ENCODE results near the gene NEURL1B. TPM values are rescaled to one million over a fixed set of nuclear protein-coding genes. Genes with fewer than 3 reads are reported as not detected.

Gene NEURL1B
- total and polyA plus RNA-seq, 10 of the 15 experiments (the other 5 are each of a cell fraction or from before 2014, with no cell fraction given) = 0.04 to 0.28 (median 0.05) TPM; not detected in 4

DNA sequence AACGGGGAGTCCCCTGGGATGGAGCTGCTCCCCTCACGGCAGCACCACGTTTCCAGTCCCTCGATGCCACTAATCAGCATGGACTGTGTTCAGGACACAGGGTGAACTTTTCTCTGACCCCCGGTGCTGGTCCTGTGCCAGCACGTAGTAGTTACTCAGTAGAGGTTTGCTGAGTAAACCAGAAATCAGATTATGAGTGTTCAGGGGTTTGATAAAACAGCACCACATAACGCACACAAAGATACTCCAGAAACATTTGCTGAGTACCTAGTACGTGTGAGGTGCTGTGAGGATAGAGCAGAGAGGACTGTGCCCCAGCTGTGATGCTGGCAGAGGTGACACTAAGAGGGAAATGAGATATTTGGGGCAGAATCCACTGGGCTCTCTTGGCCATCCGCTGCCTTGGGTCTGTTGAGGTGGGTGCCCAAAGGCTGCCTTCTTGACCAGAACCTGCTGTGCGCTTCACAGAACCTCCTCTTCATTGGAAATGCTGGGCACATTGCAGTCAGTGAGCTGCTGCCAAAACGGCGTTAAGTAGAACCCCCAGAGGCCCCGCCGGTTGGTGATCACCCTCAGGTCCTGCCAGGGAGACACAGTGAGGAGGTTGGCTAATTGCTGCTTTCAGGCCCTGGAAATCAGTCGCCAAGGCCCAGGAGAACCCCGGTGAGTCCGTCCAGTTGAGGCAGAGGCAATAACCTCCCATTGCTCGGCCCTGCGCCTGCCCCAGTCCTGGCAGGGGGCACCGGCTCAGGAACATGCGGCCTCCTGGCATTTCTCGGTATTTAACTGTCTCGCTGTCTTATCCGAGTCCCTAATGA, 49.4 kb downstream of the NEURL1B start (continued):
- TF ChIP-seq ZNF217 (IDR thresholded peaks at IDR 0.05) = no peak
- TF ChIP-seq, protein P1, sequence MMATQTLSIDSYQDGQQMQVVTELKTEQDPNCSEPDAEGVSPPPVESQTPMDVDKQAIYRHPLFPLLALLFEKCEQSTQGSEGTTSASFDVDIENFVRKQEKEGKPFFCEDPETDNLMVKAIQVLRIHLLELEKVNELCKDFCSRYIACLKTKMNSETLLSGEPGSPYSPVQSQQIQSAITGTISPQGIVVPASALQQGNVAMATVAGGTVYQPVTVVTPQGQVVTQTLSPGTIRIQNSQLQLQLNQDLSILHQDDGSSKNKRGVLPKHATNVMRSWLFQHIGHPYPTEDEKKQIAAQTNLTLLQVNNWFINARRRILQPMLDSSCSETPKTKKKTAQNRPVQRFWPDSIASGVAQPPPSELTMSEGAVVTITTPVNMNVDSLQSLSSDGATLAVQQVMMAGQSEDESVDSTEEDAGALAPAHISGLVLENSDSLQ (IDR thresholded peaks at IDR 0.05) = no peak
- TF ChIP-seq MEF2A (IDR thresholded peaks at IDR 0.05; ENCODE audit: insufficient read depth, low read depth, low read length) = 0 out of 2 replicates have a peak, but pooled peaks have one; percentile 19
- no peak for TF ChIP-seq FOS (IDR thresholded peaks at IDR 0.05; ENCODE audit: borderline replicate concordance, extremely low read depth, insufficient read length)
- peak; percentile 71; the same call in 1 of the 2 replicates for TF ChIP-seq EED (IDR thresholded peaks at IDR 0.05; ENCODE audit: low read depth)
- no peak for TF ChIP-seq ASH2L (IDR thresholded peaks at IDR 0.05; ENCODE audit: borderline replicate concordance, low read depth)
- no peak for TF ChIP-seq BACH1 (IDR thresholded peaks at IDR 0.05; ENCODE audit: borderline replicate concordance)
- TF ChIP-seq MTA2 (IDR thresholded peaks at IDR 0.05; ENCODE audit: low read depth) = no peak
- TF ChIP-seq MXI1 (IDR thresholded peaks at IDR 0.05; ENCODE audit: low read depth, low read length) = no peak
- TF ChIP-seq SPI1 (IDR thresholded peaks at IDR 0.05; ENCODE audit: borderline replicate concordance, insufficient read depth, low read depth, low read length) = no peak
- peak; percentile 88 for TF ChIP-seq RUNX3 (IDR thresholded peaks at IDR 0.05; ENCODE audit: low read length)
- TF ChIP-seq, protein P2, sequence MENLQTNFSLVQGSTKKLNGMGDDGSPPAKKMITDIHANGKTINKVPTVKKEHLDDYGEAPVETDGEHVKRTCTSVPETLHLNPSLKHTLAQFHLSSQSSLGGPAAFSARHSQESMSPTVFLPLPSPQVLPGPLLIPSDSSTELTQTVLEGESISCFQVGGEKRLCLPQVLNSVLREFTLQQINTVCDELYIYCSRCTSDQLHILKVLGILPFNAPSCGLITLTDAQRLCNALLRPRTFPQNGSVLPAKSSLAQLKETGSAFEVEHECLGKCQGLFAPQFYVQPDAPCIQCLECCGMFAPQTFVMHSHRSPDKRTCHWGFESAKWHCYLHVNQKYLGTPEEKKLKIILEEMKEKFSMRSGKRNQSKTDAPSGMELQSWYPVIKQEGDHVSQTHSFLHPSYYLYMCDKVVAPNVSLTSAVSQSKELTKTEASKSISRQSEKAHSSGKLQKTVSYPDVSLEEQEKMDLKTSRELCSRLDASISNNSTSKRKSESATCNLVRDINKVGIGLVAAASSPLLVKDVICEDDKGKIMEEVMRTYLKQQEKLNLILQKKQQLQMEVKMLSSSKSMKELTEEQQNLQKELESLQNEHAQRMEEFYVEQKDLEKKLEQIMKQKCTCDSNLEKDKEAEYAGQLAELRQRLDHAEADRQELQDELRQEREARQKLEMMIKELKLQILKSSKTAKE (IDR thresholded peaks at IDR 0.05; ENCODE audit: low read depth, poor library complexity, severe bottlenecking) = peak; percentile 54
- TF ChIP-seq, protein P3, sequence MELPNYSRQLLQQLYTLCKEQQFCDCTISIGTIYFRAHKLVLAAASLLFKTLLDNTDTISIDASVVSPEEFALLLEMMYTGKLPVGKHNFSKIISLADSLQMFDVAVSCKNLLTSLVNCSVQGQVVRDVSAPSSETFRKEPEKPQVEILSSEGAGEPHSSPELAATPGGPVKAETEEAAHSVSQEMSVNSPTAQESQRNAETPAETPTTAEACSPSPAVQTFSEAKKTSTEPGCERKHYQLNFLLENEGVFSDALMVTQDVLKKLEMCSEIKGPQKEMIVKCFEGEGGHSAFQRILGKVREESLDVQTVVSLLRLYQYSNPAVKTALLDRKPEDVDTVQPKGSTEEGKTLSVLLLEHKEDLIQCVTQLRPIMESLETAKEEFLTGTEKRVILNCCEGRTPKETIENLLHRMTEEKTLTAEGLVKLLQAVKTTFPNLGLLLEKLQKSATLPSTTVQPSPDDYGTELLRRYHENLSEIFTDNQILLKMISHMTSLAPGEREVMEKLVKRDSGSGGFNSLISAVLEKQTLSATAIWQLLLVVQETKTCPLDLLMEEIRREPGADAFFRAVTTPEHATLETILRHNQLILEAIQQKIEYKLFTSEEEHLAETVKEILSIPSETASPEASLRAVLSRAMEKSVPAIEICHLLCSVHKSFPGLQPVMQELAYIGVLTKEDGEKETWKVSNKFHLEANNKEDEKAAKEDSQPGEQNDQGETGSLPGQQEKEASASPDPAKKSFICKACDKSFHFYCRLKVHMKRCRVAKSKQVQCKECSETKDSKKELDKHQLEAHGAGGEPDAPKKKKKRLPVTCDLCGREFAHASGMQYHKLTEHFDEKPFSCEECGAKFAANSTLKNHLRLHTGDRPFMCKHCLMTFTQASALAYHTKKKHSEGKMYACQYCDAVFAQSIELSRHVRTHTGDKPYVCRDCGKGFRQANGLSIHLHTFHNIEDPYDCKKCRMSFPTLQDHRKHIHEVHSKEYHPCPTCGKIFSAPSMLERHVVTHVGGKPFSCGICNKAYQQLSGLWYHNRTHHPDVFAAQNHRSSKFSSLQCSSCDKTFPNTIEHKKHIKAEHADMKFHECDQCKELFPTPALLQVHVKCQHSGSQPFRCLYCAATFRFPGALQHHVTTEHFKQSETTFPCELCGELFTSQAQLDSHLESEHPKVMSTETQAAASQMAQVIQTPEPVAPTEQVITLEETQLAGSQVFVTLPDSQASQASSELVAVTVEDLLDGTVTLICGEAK (IDR thresholded peaks at IDR 0.05; ENCODE audit: borderline replicate concordance) = no peak
- no peak for TF ChIP-seq RAD21 (IDR thresholded peaks at IDR 0.05; ENCODE audit: insufficient read depth, low read depth, low read length)
- TF ChIP-seq, protein P4, sequence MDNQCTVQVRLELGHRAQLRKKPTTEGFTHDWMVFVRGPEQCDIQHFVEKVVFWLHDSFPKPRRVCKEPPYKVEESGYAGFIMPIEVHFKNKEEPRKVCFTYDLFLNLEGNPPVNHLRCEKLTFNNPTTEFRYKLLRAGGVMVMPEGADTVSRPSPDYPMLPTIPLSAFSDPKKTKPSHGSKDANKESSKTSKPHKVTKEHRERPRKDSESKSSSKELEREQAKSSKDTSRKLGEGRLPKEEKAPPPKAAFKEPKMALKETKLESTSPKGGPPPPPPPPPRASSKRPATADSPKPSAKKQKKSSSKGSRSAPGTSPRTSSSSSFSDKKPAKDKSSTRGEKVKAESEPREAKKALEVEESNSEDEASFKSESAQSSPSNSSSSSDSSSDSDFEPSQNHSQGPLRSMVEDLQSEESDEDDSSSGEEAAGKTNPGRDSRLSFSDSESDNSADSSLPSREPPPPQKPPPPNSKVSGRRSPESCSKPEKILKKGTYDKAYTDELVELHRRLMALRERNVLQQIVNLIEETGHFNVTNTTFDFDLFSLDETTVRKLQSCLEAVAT (IDR thresholded peaks at IDR 0.05) = no peak
- TF ChIP-seq LARP7 (IDR thresholded peaks at IDR 0.05) = no peak
- no peak for TF ChIP-seq POLR2AphosphoS5 (IDR thresholded peaks at IDR 0.05; ENCODE audit: low read length)
- TF ChIP-seq ETV6 (conservative IDR thresholded peaks at IDR 0.05 in 1 of 2, IDR thresholded peaks at IDR 0.05 in 1 of 2; ENCODE audit: borderline replicate concordance in 1 of 2, low read depth in 1 of 2) = peak in 1 of 2 experiments; percentile 22; a peak in 1 of 4 replicates
- no peak for TF ChIP-seq STAT3 (IDR thresholded peaks at IDR 0.05; ENCODE audit: low read depth, low read length)
- no peak for TF ChIP-seq RELA (IDR thresholded peaks at IDR 0.05; ENCODE audit: borderline replicate concordance, partially characterized antibody)
- no peak for TF ChIP-seq SMAD5 (IDR thresholded peaks at IDR 0.05; ENCODE audit: low read depth)
